ENCODE results near the gene PSMB10.

PSMB10 gene

DNA sequence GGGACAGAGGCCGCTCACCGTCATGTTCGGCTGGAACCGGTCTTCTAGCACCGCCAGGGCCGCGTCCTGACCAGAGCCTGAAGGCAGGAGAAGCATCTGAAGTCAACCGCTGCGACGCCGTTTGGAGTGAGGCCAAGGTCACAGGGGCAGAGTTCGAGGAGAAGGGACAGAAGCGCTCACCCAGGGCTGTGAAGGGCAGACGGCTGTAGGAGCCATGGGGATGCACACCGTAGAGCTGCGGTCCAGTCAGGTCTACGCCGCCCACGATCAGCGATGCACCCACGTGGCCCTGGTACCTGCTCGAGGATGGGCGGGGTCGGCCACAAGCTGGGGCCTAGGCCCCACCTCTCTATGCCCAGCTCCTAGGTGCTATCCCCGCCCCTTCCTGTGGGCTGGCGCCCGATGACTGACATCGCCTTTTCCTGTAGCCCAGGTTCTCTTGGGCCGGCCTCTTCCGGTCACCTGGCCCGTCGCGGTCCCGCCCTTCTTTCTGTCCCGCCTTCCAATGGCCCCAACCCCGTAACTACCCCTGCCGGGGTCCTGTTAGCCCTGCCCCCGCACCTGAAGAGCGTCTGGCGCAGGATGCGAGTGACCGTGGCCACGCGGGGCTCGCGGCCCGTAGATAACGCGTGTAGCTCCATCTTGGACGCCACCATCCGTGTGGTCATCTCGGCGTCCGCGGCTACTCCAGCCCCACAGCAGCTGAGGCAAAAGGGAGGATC, 1.1 kb downstream of the PSMB10 start:
- peak overlapping the region; percentile 94 for H3K4me3 ChIP-seq (ENCODE audit: low read depth, low read length)
- TF ChIP-seq MYC (IDR thresholded peaks at IDR 0.05; ENCODE audit: low read depth, low read length) = peak; percentile 30; the same call in 1 of the 2 replicates
- no peak for TF ChIP-seq CTCF (IDR thresholded peaks at IDR 0.05; ENCODE audit: low read depth, low read length)
- peak; percentile 84 for TF ChIP-seq POLR2A (IDR thresholded peaks at IDR 0.05; ENCODE audit: extremely low read depth, insufficient read length)
- TF ChIP-seq, protein P1, sequence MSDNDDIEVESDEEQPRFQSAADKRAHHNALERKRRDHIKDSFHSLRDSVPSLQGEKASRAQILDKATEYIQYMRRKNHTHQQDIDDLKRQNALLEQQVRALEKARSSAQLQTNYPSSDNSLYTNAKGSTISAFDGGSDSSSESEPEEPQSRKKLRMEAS (IDR thresholded peaks at IDR 0.05; ENCODE audit: low read depth, low read length) = peak; percentile 96
- peak; percentile 97 for DNase-seq (ENCODE audit: low read depth)

- TF ChIP-seq CTCF (IDR thresholded peaks at IDR 0.05; ENCODE audit: low read depth, low read length) (no peak), MYC (IDR thresholded peaks at IDR 0.05; ENCODE audit: low read depth, low read length) (no peak), POLR2A (IDR thresholded peaks at IDR 0.05; ENCODE audit: extremely low read depth, insufficient read length) (no peak)
- TF ChIP-seq, protein P1 (IDR thresholded peaks at IDR 0.05; ENCODE audit: low read depth, low read length) = no peak
- DNase-seq (ENCODE audit: low read depth) = no peak
- H3K4me3 ChIP-seq (ENCODE audit: low read depth, low read length) = peak overlapping the region; percentile 94
Measured at GRCh38 chr16:67935101-67935401, 1.6 kb downstream of the PSMB10 start.

- no peak for TF ChIP-seq MYC (IDR thresholded peaks at IDR 0.05; ENCODE audit: low read depth, low read length)
- no peak for TF ChIP-seq POLR2A (IDR thresholded peaks at IDR 0.05; ENCODE audit: extremely low read depth, insufficient read length)
- no peak for TF ChIP-seq CTCF (IDR thresholded peaks at IDR 0.05; ENCODE audit: low read depth, low read length)
- TF ChIP-seq, protein P1 (IDR thresholded peaks at IDR 0.05; ENCODE audit: low read depth, low read length) = no peak
- no peak for DNase-seq (ENCODE audit: low read depth)
- peak overlapping the region; percentile 94 for H3K4me3 ChIP-seq (ENCODE audit: low read depth, low read length)
Measured at GRCh38 chr16:67934306-67935100, 2.1 kb downstream of the PSMB10 start.

- no peak for TF ChIP-seq MYC (IDR thresholded peaks at IDR 0.05; ENCODE audit: low read depth, low read length)
- no peak for TF ChIP-seq POLR2A (IDR thresholded peaks at IDR 0.05; ENCODE audit: extremely low read depth, insufficient read length)
- TF ChIP-seq, protein P1 (IDR thresholded peaks at IDR 0.05; ENCODE audit: low read depth, low read length) = no peak
- TF ChIP-seq CTCF (IDR thresholded peaks at IDR 0.05; ENCODE audit: low read depth, low read length) = no peak
- no peak for DNase-seq (ENCODE audit: low read depth)
- H3K4me3 ChIP-seq (ENCODE audit: low read depth, low read length) = no peak overlapping the region
Measured at GRCh38 chr16:67933805-67934204, 2.8 kb downstream of the PSMB10 start.

DNA sequence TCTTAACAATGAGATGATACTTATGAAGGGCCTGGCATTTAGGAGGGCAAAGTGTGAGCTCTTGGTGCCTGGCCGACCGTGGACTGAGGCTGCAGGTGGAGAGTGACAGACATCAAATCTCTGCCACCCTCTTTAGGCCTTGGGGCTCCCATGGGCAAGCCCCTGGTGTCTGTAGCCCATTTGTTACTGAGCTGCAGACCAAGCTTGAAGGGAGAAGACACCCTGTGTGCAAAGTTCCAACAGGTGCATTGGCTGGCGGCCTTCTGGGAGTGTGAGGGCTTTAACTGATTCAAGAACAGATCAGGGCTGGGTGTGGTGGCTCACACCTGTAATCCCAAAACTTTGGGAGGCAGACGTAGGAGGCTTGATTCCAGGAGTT, 4.2 kb downstream of the PSMB10 start:
- DNase-seq (ENCODE audit: low read depth) = no peak
- H3K4me3 ChIP-seq (ENCODE audit: low read depth, low read length) = no peak overlapping the region
- TF ChIP-seq CTCF (IDR thresholded peaks at IDR 0.05; ENCODE audit: low read depth, low read length) (no peak), MYC (IDR thresholded peaks at IDR 0.05; ENCODE audit: low read depth, low read length) (no peak), POLR2A (IDR thresholded peaks at IDR 0.05; ENCODE audit: extremely low read depth, insufficient read length) (no peak)
- TF ChIP-seq, protein P1 (IDR thresholded peaks at IDR 0.05; ENCODE audit: low read depth, low read length) = no peak

Measured in NB4 (cell line).